Astrocyte (in vitro differentiated cells and primary cell): ENCODE data around the gene GCSAM. TPM values are rescaled to one million over a fixed set of nuclear protein-coding genes. Genes with fewer than 3 reads are reported as not detected.

Source experiments
- DNase-seq: peaks from one replicate; pipeline ENCODE4 v3.0.0-alpha.2; 2010; ENCODE audit warnings: low read depth
- FAIRE-seq: peaks from 2 replicates; lab custom pipeline; 2011; peaks lifted over from hg19 to GRCh38; lab: Jason Lieb, UNC
- H2AFZ ChIP-seq: 2 replicates; pipeline ENCODE4 v1.6.0; 2012; ENCODE audit warnings: low read depth, low read length, inconsistent platforms
- H3K27ac ChIP-seq: 2 replicates; pipeline ENCODE4 v1.5.1; 2011; ENCODE audit warnings: low read depth, low read length, inconsistent platforms
- H3K27me3 ChIP-seq: 2 replicates; pipeline ENCODE4 v1.6.0; 2011; ENCODE audit warnings: low read length, inconsistent platforms; ENCODE audit not compliant: insufficient read depth
- H3K36me3 ChIP-seq: 2 replicates; pipeline ENCODE4 v1.5.1; 2011; ENCODE audit warnings: low read length, inconsistent platforms; ENCODE audit not compliant: insufficient read depth
- H3K4me1 ChIP-seq: 2 replicates; pipeline ENCODE4 v1.5.1; 2011; ENCODE audit warnings: low read length, inconsistent platforms; ENCODE audit not compliant: insufficient read depth
- H3K4me2 ChIP-seq: 2 replicates; pipeline ENCODE4 v1.6.0; 2012; ENCODE audit warnings: low read length, inconsistent platforms
- H3K4me3 ChIP-seq: 2 replicates; pipeline ENCODE4 v1.5.1; 2011; ENCODE audit warnings: low read depth, mild to moderate bottlenecking, low read length, inconsistent platforms; ENCODE audit not compliant: insufficient read depth
- H3K79me2 ChIP-seq: 2 replicates; pipeline ENCODE4 v1.6.0; 2012; ENCODE audit warnings: mild to moderate bottlenecking, low read length, inconsistent platforms; ENCODE audit not compliant: insufficient read depth
- H3K9ac ChIP-seq: 2 replicates; pipeline ENCODE4 v1.6.0; 2012; ENCODE audit warnings: mild to moderate bottlenecking, low read length, inconsistent platforms
- H3K9me3 ChIP-seq: 2 replicates; pipeline ENCODE4 v1.5.1; 2012; ENCODE audit warnings: low read depth, mild to moderate bottlenecking, low read length, inconsistent platforms; ENCODE audit not compliant: insufficient read depth
- H4K20me1 ChIP-seq: 2 replicates; pipeline ENCODE4 v1.6.0; 2012; ENCODE audit warnings: low read length, inconsistent platforms; ENCODE audit not compliant: insufficient read depth
- H3K27ac Mint-ChIP-seq: one replicate; pipeline ENCODE4 v1.8.0; 2021; ENCODE audit warnings: mild to moderate bottlenecking, mixed read lengths; ENCODE audit not compliant: unreplicated experiment
- H3K27me3 Mint-ChIP-seq: one replicate; pipeline ENCODE4 v1.8.0; 2021; ENCODE audit warnings: low read depth, mixed read lengths; ENCODE audit not compliant: unreplicated experiment
- H3K36me3 Mint-ChIP-seq: one replicate; pipeline ENCODE4 v1.8.0; 2021; ENCODE audit warnings: low read depth, mixed read lengths; ENCODE audit not compliant: unreplicated experiment
- H3K4me1 Mint-ChIP-seq: one replicate; pipeline ENCODE4 v1.8.0; 2021; ENCODE audit warnings: low read depth, mixed read lengths; ENCODE audit not compliant: unreplicated experiment
- H3K4me3 Mint-ChIP-seq: one replicate; pipeline ENCODE4 v1.8.0; 2021; ENCODE audit warnings: mild to moderate bottlenecking, moderate library complexity, mixed read lengths; ENCODE audit not compliant: unreplicated experiment
- H3K9me3 Mint-ChIP-seq: one replicate; pipeline ENCODE4 v1.8.0; 2021; ENCODE audit warnings: mild to moderate bottlenecking, mixed read lengths; ENCODE audit not compliant: unreplicated experiment
- EZH2 ChIP-seq: IDR thresholded peaks from 2 replicates; pipeline ENCODE4 v1.6.1; 2012; ENCODE audit warnings: mild to moderate bottlenecking, low read length, inconsistent platforms; ENCODE audit not compliant: insufficient read depth
- total RNA-seq: library from RNA; stranded (reverse); gene quantifications from 2 replicates; pipeline ENCODE4 v1.2.1, GENCODE V29; 2021
- TF ChIP-seq, protein P1 (sequence below): IDR thresholded peaks from 2 replicates; pipeline ENCODE4 v1.5.1; 2011; ENCODE audit warnings: low read depth, mild to moderate bottlenecking, inconsistent platforms, low read length, moderate library complexity; ENCODE audit not compliant: insufficient read depth

Gene GCSAM
- total RNA-seq, 1 donor from 2014 or later = not detected

DNA sequence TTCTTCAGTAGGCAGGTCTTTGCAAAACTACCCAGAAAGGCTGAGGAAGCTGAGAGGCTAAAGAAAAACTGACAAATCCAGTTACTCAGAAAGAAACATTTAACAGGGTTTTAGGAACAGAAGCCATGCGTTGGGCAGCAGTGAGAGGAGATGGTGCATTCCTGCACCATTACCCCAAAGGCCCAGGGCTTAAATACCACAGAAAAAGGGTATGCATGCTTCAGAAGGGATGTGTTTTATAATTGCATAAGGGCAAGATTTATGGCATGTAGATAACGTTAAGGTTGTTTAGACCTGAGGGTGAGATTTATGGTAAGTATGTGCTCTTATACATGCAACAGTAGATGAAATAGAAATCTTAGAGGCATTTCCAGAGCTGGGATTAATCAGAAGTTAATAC lies 36.9 kb downstream of the GCSAM start:
- no peak overlapping the region for H3K4me3 Mint-ChIP-seq
- H3K79me2 ChIP-seq = peaks cover 81% of the 10 kb centered on the region
- H3K9me3 Mint-ChIP-seq = peaks cover 3% of the 10 kb centered on the region

GRCh38 chr3:112095731-112096130 lies 37.3 kb downstream of the GCSAM start:
- Mint-ChIP-seq H3K9me3 (peaks cover 3% of the 10 kb centered on the region), H3K27ac (peak overlapping the region; percentile 95), H3K4me1 (peaks cover 58% of the 10 kb centered on the region), H3K4me3 (peak overlapping the region; percentile 4), H3K36me3 (peaks cover 13% of the 10 kb centered on the region), H3K27me3 (no peaks in the 10 kb centered on the region)
- FAIRE-seq = no peak
- no peak for DNase-seq
- H4K20me1 ChIP-seq = peaks cover 15% of the 10 kb centered on the region
- H3K79me2 ChIP-seq = peaks cover 81% of the 10 kb centered on the region
- no peak overlapping the region for H3K4me3 ChIP-seq
- no peak for TF ChIP-seq EZH2
- TF ChIP-seq, protein P1, sequence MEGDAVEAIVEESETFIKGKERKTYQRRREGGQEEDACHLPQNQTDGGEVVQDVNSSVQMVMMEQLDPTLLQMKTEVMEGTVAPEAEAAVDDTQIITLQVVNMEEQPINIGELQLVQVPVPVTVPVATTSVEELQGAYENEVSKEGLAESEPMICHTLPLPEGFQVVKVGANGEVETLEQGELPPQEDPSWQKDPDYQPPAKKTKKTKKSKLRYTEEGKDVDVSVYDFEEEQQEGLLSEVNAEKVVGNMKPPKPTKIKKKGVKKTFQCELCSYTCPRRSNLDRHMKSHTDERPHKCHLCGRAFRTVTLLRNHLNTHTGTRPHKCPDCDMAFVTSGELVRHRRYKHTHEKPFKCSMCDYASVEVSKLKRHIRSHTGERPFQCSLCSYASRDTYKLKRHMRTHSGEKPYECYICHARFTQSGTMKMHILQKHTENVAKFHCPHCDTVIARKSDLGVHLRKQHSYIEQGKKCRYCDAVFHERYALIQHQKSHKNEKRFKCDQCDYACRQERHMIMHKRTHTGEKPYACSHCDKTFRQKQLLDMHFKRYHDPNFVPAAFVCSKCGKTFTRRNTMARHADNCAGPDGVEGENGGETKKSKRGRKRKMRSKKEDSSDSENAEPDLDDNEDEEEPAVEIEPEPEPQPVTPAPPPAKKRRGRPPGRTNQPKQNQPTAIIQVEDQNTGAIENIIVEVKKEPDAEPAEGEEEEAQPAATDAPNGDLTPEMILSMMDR = no peak
- no peak overlapping the region for H3K4me2 ChIP-seq
- H3K36me3 ChIP-seq = peaks cover 7% of the 10 kb centered on the region
- H3K9ac ChIP-seq = no peak overlapping the region
- H3K27me3 ChIP-seq = no peaks in the 10 kb centered on the region
- no peaks in the 10 kb centered on the region for H3K9me3 ChIP-seq
- peaks cover 29% of the 10 kb centered on the region for H3K4me1 ChIP-seq
- no peak overlapping the region for H2AFZ ChIP-seq
- H3K27ac ChIP-seq = peak overlapping the region; percentile 8

More for the DNA sequence above, 36.9 kb downstream of the GCSAM start:
- no peaks in the 10 kb centered on the region for H3K27me3 ChIP-seq
- no peak for FAIRE-seq
- no peak overlapping the region for H3K4me3 ChIP-seq
- Mint-ChIP-seq H3K27me3 (no peaks in the 10 kb centered on the region), H3K4me1 (peaks cover 55% of the 10 kb centered on the region), H3K36me3 (peaks cover 13% of the 10 kb centered on the region), H3K27ac (peak overlapping the region; percentile 95)
- H2AFZ ChIP-seq = no peak overlapping the region
- H3K4me1 ChIP-seq = peaks cover 31% of the 10 kb centered on the region
- no peak overlapping the region for H3K9ac ChIP-seq
- DNase-seq = no peak
- H3K27ac ChIP-seq = peak overlapping the region; percentile 66
- TF ChIP-seq EZH2 = no peak
- TF ChIP-seq, protein P1 = no peak
- H3K9me3 ChIP-seq = no peaks in the 10 kb centered on the region
- H3K4me2 ChIP-seq = no peak overlapping the region
- H3K36me3 ChIP-seq = peaks cover 7% of the 10 kb centered on the region
- peaks cover 10% of the 10 kb centered on the region for H4K20me1 ChIP-seq

DNA sequence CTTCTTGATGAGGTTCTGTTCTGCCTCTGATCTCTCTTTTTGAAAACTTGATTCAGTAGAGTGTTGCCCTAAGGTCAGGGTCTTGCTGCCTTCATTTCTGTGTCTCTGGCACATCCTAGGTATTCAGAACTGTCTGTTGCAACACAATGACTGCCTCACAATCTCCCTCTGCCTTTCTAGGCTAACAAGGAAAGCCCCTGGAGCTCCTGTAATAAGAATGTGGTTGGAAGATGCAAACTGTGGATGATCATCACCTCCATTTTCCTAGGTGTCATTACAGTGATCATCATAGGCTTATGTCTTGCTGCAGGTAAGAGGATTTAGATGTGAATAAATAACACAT lies 39.9 kb downstream of the GCSAM start:
- no peak for TF ChIP-seq EZH2
- TF ChIP-seq, protein P1 = no peak
- peaks cover 27% of the 10 kb centered on the region for H3K4me1 ChIP-seq
- Mint-ChIP-seq H3K4me1 (peaks cover 63% of the 10 kb centered on the region), H3K27ac (peak overlapping the region; percentile 34), H3K4me3 (no peak overlapping the region), H3K27me3 (no peaks in the 10 kb centered on the region), H3K9me3 (no peaks in the 10 kb centered on the region), H3K36me3 (peaks cover 18% of the 10 kb centered on the region)
- peak overlapping the region; percentile 51 for H3K9ac ChIP-seq
- H4K20me1 ChIP-seq = peaks cover 20% of the 10 kb centered on the region
- no peaks in the 10 kb centered on the region for H3K27me3 ChIP-seq
- peak overlapping the region; percentile 28 for H3K27ac ChIP-seq
- peak overlapping the region; percentile 64 for H3K4me2 ChIP-seq
- H3K4me3 ChIP-seq = no peak overlapping the region
- no peak overlapping the region for H2AFZ ChIP-seq
- no peak for DNase-seq
- FAIRE-seq = no peak
- H3K9me3 ChIP-seq = no peaks in the 10 kb centered on the region
- peaks cover 5% of the 10 kb centered on the region for H3K36me3 ChIP-seq
- peaks cover 81% of the 10 kb centered on the region for H3K79me2 ChIP-seq
